OCI-LY7 (cell line): ENCODE measurements around the gene TBC1D23. TPM values are rescaled to one million over a fixed set of nuclear protein-coding genes. Genes with fewer than 3 reads are reported as not detected.

Source experiments
- BruUV-seq: library from RNA; stranded (reverse); fragments of 400-500 nt; replicated peaks from 2 replicates; lab custom pipeline; 2021; lab: Mats Ljungman, UMichigan
- CTCF ChIA-PET: fragments of 300-600 bp; sonication (Branson Sonifier 250); formaldehyde crosslinking; loops from one replicate; lab custom pipeline; 2022; ENCODE audit warnings: antibody characterized with exemption; ENCODE audit not compliant: unreplicated experiment; lab: Charles Lee
- POLR2A ChIA-PET: fragments of 300-600 bp; sonication (Branson Sonifier 250); formaldehyde crosslinking; loops from one replicate; lab custom pipeline; 2022; ENCODE audit warnings: antibody characterized with exemption; lab: Charles Lee
- DNase-seq: peaks from one replicate; pipeline ENCODE4 v3.0.0-alpha.2; 2015; ENCODE audit warnings: low spot score
- H2AFZ ChIP-seq: fragments of 200-600 bp; sonication (generic), shearing (Covaris generic); 2 replicates; pipeline ENCODE4 v1.6.1; 2014; ENCODE audit warnings: mild to moderate bottlenecking, antibody characterized with exemption, low read length, moderate library complexity
- H3K27ac ChIP-seq: fragments of 200-600 bp; sonication (generic); 2 replicates; pipeline ENCODE4 v1.5.1; 2014; ENCODE audit warnings: mixed run types, low read depth, mild to moderate bottlenecking, moderate library complexity, low read length, inconsistent platforms; ENCODE audit not compliant: poor library complexity, severe bottlenecking
- H3K36me3 ChIP-seq: fragments of 200-600 bp; sonication (generic); 2 replicates; pipeline ENCODE4 v1.6.1; 2014; ENCODE audit warnings: mild to moderate bottlenecking, antibody characterized with exemption, low read length, moderate library complexity, mixed read lengths; ENCODE audit not compliant: insufficient read depth
- H3K4me1 ChIP-seq: fragments of 200-600 bp; sonication (generic); 2 replicates; pipeline ENCODE4 v1.5.1; 2014; ENCODE audit warnings: mild to moderate bottlenecking, low read length; ENCODE audit not compliant: insufficient read depth, poor library complexity, severe bottlenecking
- H3K4me2 ChIP-seq: fragments of 200-600 bp; sonication (generic); 2 replicates; pipeline ENCODE4 v1.6.1; 2014; ENCODE audit warnings: mild to moderate bottlenecking, low read length
- H3K4me3 ChIP-seq: fragments of 200-600 bp; sonication (generic); 2 replicates; pipeline ENCODE4 v1.5.1; 2014; ENCODE audit warnings: mild to moderate bottlenecking, low read depth, low read length; ENCODE audit not compliant: poor library complexity, severe bottlenecking
- H3K79me2 ChIP-seq: fragments of 200-600 bp; sonication (generic); 2 replicates; pipeline ENCODE4 v1.6.1; 2016; ENCODE audit warnings: low read depth, mild to moderate bottlenecking, low read length, moderate library complexity, mixed read lengths; ENCODE audit not compliant: insufficient read depth
- H3K9me2 ChIP-seq: fragments of 200-600 bp; sonication (generic); 2 replicates; pipeline ENCODE4 v1.6.1; 2016; ENCODE audit warnings: mild to moderate bottlenecking, low read length, mixed read lengths; ENCODE audit not compliant: insufficient read depth
- H3K9me3 ChIP-seq: fragments of 200-600 bp; sonication (generic); 2 replicates; pipeline ENCODE4 v1.6.1; 2014; ENCODE audit warnings: mild to moderate bottlenecking, mixed run types, low read length, mixed read lengths
- H4K20me1 ChIP-seq: fragments of 200-600 bp; sonication (generic); 2 replicates; pipeline ENCODE4 v1.6.1; 2014; ENCODE audit warnings: mild to moderate bottlenecking, antibody characterized with exemption, low read length, moderate library complexity, mixed read lengths; ENCODE audit not compliant: insufficient read depth
- CTCF ChIP-seq: fragments of 200-600 bp; sonication (generic); conservative IDR thresholded peaks from 2 replicates; pipeline ENCODE4 v1.5.1; 2014; ENCODE audit warnings: mild to moderate bottlenecking, antibody characterized with exemption, low read length, moderate library complexity, mixed read lengths
- EZH2phosphoT487 ChIP-seq: fragments of 200-600 bp; sonication (generic); IDR thresholded peaks from 2 replicates; pipeline ENCODE4 v1.6.1; 2018; ENCODE audit warnings: low read depth, borderline replicate concordance, mild to moderate bottlenecking, mixed run types, antibody characterized with exemption, low read length, moderate library complexity, mixed read lengths
- intact Hi-C: fragments of 100-400 bp; cut with micrococcal nuclease; formaldehyde crosslinking; loops from one replicate; pipeline ENCODE4 v1.10.0; 2022; ENCODE audit not compliant: unreplicated experiment
- total RNA-seq, 2 experiments: library from RNA; depleted of rRNA in 1 of 2; stranded (reverse); fragments of >200 nt in 1 of 2; shearing (Covaris generic) in 1 of 2; gene quantifications; 2 replicates each; pipeline ENCODE4 v1.2.3, GENCODE V29; 2014 to 2022

The TBC1D23 gene
- total RNA-seq, 2 experiments from 2014 or later: 12.0 to 23.4 TPM

- Histone ChIP-seq H3K27ac (no peak overlapping the region), H2AFZ (no peak overlapping the region), H3K4me3 (no peak overlapping the region), H3K9me2 (no peaks in the 10 kb centered on the region), H3K4me1 (no peaks in the 10 kb centered on the region), H3K79me2 (no peaks in the 10 kb centered on the region), H3K9me3 (no peaks in the 10 kb centered on the region), H3K36me3 (no peaks in the 10 kb centered on the region), H4K20me1 (no peaks in the 10 kb centered on the region), H3K4me2 (no peak overlapping the region)
- POLR2A ChIA-PET: interaction anchor here (1.0 kb wide), 1 partner anchor 25 kb away, joined by 3 read pairs; no protein-coding TSS in a partner anchor
- no TSS peak for BruUV-seq
- no peak for DNase-seq
- TF ChIP-seq CTCF (no peak), EZH2phosphoT487 (no peak)
- intact Hi-C loops: no loop called here
- CTCF ChIA-PET: no interaction called here
Observed at GRCh38 chr3:100230710-100231109, 30.1 kb upstream of the TBC1D23 start.

GRCh38 chr3:100231668-100232067 lies 29.1 kb upstream of the TBC1D23 start:
- BruUV-seq: no TSS peak
- H2AFZ ChIP-seq: no peak overlapping the region
- DNase-seq: no peak
- H3K4me2 ChIP-seq: no peak overlapping the region
- no peaks in the 10 kb centered on the region for H3K36me3 ChIP-seq
- no peaks in the 10 kb centered on the region for H3K4me1 ChIP-seq
- H3K9me3 ChIP-seq: no peaks in the 10 kb centered on the region
- TF ChIP-seq EZH2phosphoT487: no peak
- ChIA-PET CTCF (no interaction called here), POLR2A (no interaction called here)
- no peak overlapping the region for H3K4me3 ChIP-seq
- H3K9me2 ChIP-seq: no peaks in the 10 kb centered on the region
- H4K20me1 ChIP-seq: no peaks in the 10 kb centered on the region
- intact Hi-C loops: no loop called here
- no peak overlapping the region for H3K27ac ChIP-seq
- H3K79me2 ChIP-seq: no peaks in the 10 kb centered on the region

- Histone ChIP-seq H4K20me1 (no peaks in the 10 kb centered on the region), H3K4me3 (no peak overlapping the region), H3K27ac (no peak overlapping the region), H3K4me1 (no peaks in the 10 kb centered on the region), H3K4me2 (no peak overlapping the region), H3K9me2 (no peaks in the 10 kb centered on the region), H3K36me3 (no peaks in the 10 kb centered on the region), H3K9me3 (no peaks in the 10 kb centered on the region), H2AFZ (no peak overlapping the region), H3K79me2 (no peaks in the 10 kb centered on the region)
- BruUV-seq: no TSS peak
- no peak for DNase-seq
- no peak for TF ChIP-seq CTCF
- no peak for TF ChIP-seq EZH2phosphoT487
- CTCF ChIA-PET: no interaction called here
- intact Hi-C loops: no loop called here
- POLR2A ChIA-PET: interaction anchor here (1.1 to 1.3 kb wide), 3 partner anchors 16 to 190 kb away, joined by 3 to 6 read pairs (median 3); no protein-coding TSS in a partner anchor
Observed at GRCh38 chr3:100234364-100234763, 26.4 kb upstream of the TBC1D23 start.
